ENCODE measurements around the gene TMEM94.

GRCh38 chr17:75542728-75543336, 86.4 kb downstream of the TMEM94 start:
- TF ChIP-seq EP300 (IDR thresholded peaks at IDR 0.05) (no peak), KDM5A (IDR thresholded peaks at IDR 0.05) (no peak), USF2 (IDR thresholded peaks at IDR 0.05) (no peak), EHF (CRISPR knock-in tag; IDR thresholded peaks at IDR 0.05) (no peak), HOXB5 (CRISPR knock-in tag; IDR thresholded peaks at IDR 0.05) (no peak), CTCF (IDR thresholded peaks at IDR 0.05) (no peak), ATOH8 (CRISPR knock-in tag; IDR thresholded peaks at IDR 0.05; ENCODE audit: low read depth) (no peak)

Data from A549 (cell line).